GM23338 (cell line): Measurements from ENCODE around the gene NBEAL2. TPM values are rescaled to one million over a fixed set of nuclear protein-coding genes. Genes with fewer than 3 reads are reported as not detected.

ENCODE experiments used
- ATAC-seq: fragments of 200-7000 bp; cut with Tn5 transposase; 3 replicates; pipeline ENCODE4 v1.9.1; 2020
- DNase-seq: peaks from one replicate; pipeline ENCODE4 v3.0.0-alpha.2; 2015; ENCODE audit warnings: low spot score
- H2AFZ ChIP-seq: fragments of 200-600 bp; sonication (generic); 2 replicates; pipeline ENCODE4 v1.8.0; 2016; ENCODE audit warnings: antibody characterized with exemption, mild to moderate bottlenecking, moderate library complexity
- H3F3A ChIP-seq: fragments of 200-600 bp; sonication (generic); replicated peaks from 2 replicates; pipeline ENCODE4 v1.8.0; 2017; ENCODE audit warnings: antibody characterized with exemption, mixed run types, low read depth
- H3K27ac ChIP-seq: fragments of 200-600 bp; sonication (generic); 2 replicates; pipeline ENCODE4 v1.6.1; 2016; ENCODE audit warnings: low read depth
- H3K27me3 ChIP-seq: fragments of 200-600 bp; sonication (generic); 2 replicates; pipeline ENCODE4 v1.8.0; 2016; ENCODE audit warnings: mild to moderate bottlenecking, mixed run types, moderate library complexity; ENCODE audit not compliant: insufficient read depth
- H3K36me3 ChIP-seq: fragments of 200-600 bp; sonication (generic); 2 replicates; pipeline ENCODE4 v1.8.0; 2016; ENCODE audit warnings: mild to moderate bottlenecking; ENCODE audit not compliant: insufficient read depth
- H3K4me1 ChIP-seq: fragments of 200-600 bp; sonication (generic); 2 replicates; pipeline ENCODE4 v1.8.0; 2016; ENCODE audit warnings: mild to moderate bottlenecking, moderate library complexity; ENCODE audit not compliant: insufficient read depth
- H3K4me2 ChIP-seq: fragments of 200-600 bp; sonication (generic); 2 replicates; pipeline ENCODE4 v1.7.1; 2017; ENCODE audit warnings: mixed run types
- H3K4me3 ChIP-seq: fragments of 200-600 bp; sonication (generic); 2 replicates; pipeline ENCODE4 v1.6.1; 2016; ENCODE audit warnings: mixed run types
- H3K79me2 ChIP-seq: fragments of 200-600 bp; sonication (generic); replicated peaks from 2 replicates; pipeline ENCODE4 v1.8.0; 2017; ENCODE audit warnings: mild to moderate bottlenecking; ENCODE audit not compliant: insufficient read depth
- H3K9me2 ChIP-seq: fragments of 200-600 bp; sonication (generic); 2 replicates; pipeline ENCODE4 v1.8.0; 2017; ENCODE audit not compliant: insufficient read depth
- H4K20me1 ChIP-seq: fragments of 200-600 bp; sonication (generic); replicated peaks from 2 replicates; pipeline ENCODE4 v1.8.0; 2017; ENCODE audit warnings: mild to moderate bottlenecking; ENCODE audit not compliant: insufficient read depth
- H3K27ac Mint-ChIP-seq: 2 replicates; pipeline ENCODE4 v1.8.0; 2020; ENCODE audit warnings: inconsistent platforms, mild to moderate bottlenecking, moderate library complexity, mixed read lengths
- H3K27me3 Mint-ChIP-seq: 3 replicates; pipeline ENCODE4 v1.8.0; 2022; ENCODE audit warnings: low read depth, mild to moderate bottlenecking, moderate library complexity, mixed read lengths, inconsistent platforms; ENCODE audit not compliant: insufficient read depth, poor library complexity
- H3K36me3 Mint-ChIP-seq: 3 replicates; pipeline ENCODE4 v1.8.0; 2021; ENCODE audit warnings: low read depth, mild to moderate bottlenecking, inconsistent platforms, moderate library complexity, mixed read lengths
- H3K4me1 Mint-ChIP-seq: 3 replicates; pipeline ENCODE4 v1.8.0; 2020; ENCODE audit warnings: mild to moderate bottlenecking, inconsistent platforms, mixed read lengths
- H3K4me3 Mint-ChIP-seq: 3 replicates; pipeline ENCODE4 v1.8.0; 2021; ENCODE audit warnings: moderate library complexity, mild to moderate bottlenecking, inconsistent platforms, mixed read lengths
- H3K9me3 Mint-ChIP-seq: 3 replicates; pipeline ENCODE4 v1.8.0; 2020; ENCODE audit warnings: moderate library complexity, mild to moderate bottlenecking, inconsistent platforms, mixed read lengths
- CREB1 ChIP-seq: fragments of 250-450 bp; sonication (Bioruptor Pico); IDR thresholded peaks from 2 replicates; pipeline ENCODE4 v1.5.0; 2020; ENCODE audit warnings: low read depth, mild to moderate bottlenecking, moderate library complexity
- EZH2 ChIP-seq: fragments of 200-600 bp; sonication (generic); IDR thresholded peaks from one replicate; pipeline ENCODE4 v1.8.0; 2017; ENCODE audit warnings: antibody characterized with exemption, mild to moderate bottlenecking, low read depth; ENCODE audit not compliant: unreplicated experiment
- EZH2phosphoT487 ChIP-seq: fragments of 200-600 bp; sonication (generic); IDR thresholded peaks from one replicate; pipeline ENCODE4 v1.8.1; 2018; ENCODE audit warnings: antibody characterized with exemption; ENCODE audit not compliant: unreplicated experiment
- JUNB ChIP-seq: IDR thresholded peaks from one replicate; pipeline ENCODE4 v1.6.1; 2016; ENCODE audit warnings: antibody characterized with exemption; ENCODE audit not compliant: unreplicated experiment
- NANOG ChIP-seq: IDR thresholded peaks from 2 replicates; pipeline ENCODE4 v1.6.1; 2016; ENCODE audit warnings: antibody characterized with exemption, borderline replicate concordance
- POLR2AphosphoS5 ChIP-seq: IDR thresholded peaks from 2 replicates; pipeline ENCODE4 v1.6.1; 2016; ENCODE audit warnings: antibody characterized with exemption, low read depth
- STAT1 ChIP-seq: IDR thresholded peaks from one replicate; pipeline ENCODE4 v1.6.1; 2016; ENCODE audit warnings: antibody characterized with exemption; ENCODE audit not compliant: unreplicated experiment
- ZNF114 ChIP-seq: fragments of 250-450 bp; sonication (Bioruptor Pico); IDR thresholded peaks from 2 replicates; pipeline ENCODE4 v1.5.0; 2020; ENCODE audit warnings: mild to moderate bottlenecking, moderate library complexity
- ZNF331 ChIP-seq: fragments of 250-450 bp; sonication (Bioruptor Pico); IDR thresholded peaks from 2 replicates; pipeline ENCODE4 v1.5.0; 2020; ENCODE audit warnings: low read depth, mild to moderate bottlenecking, moderate library complexity
- polyA plus RNA-seq: library from polyadenylated mRNA; unstranded; fragments of >200 nt; fragmentation: Nextera tagmentation; extraction: Ambion mirVana; gene quantifications from 2 replicates; pipeline ENCODE4 v1.2.1, GENCODE V29; 2016
- total RNA-seq: library from RNA; depleted of rRNA; stranded (reverse); fragments of >200 nt; shearing (Covaris generic); gene quantifications from 2 replicates; pipeline ENCODE4 v1.2.3, GENCODE V29; 2014
- TF ChIP-seq, protein P1 (sequence below): fragments of 250-450 bp; sonication (Bioruptor Pico); IDR thresholded peaks from 2 replicates; pipeline ENCODE4 v1.5.0; 2020; ENCODE audit warnings: mild to moderate bottlenecking, moderate library complexity
- TF ChIP-seq, protein P2 (sequence below), 2 experiments: fragments of 200-600 bp in 1 of 2; sonication (generic) in 1 of 2; conservative IDR thresholded peaks; 2 replicates each; pipeline versions ENCODE4 v1.5.1 to v1.6.1; 2016 to 2017; ENCODE audit warnings: antibody characterized with exemption in 2 of 2, low read depth in 2 of 2, mild to moderate bottlenecking in 2 of 2, moderate library complexity in 1 of 2
- TF ChIP-seq, protein P3 (sequence below): IDR thresholded peaks from 2 replicates; pipeline ENCODE4 v1.6.1; 2016; ENCODE audit warnings: antibody characterized with exemption
- TF ChIP-seq, protein P4 (sequence below): IDR thresholded peaks from one replicate; pipeline ENCODE4 v1.6.1; 2018; ENCODE audit warnings: antibody characterized with exemption; ENCODE audit not compliant: unreplicated experiment

The NBEAL2 gene
- total and polyA plus RNA-seq, 2 experiments from 2014 or later = 13.5 to 79.9 TPM

DNA sequence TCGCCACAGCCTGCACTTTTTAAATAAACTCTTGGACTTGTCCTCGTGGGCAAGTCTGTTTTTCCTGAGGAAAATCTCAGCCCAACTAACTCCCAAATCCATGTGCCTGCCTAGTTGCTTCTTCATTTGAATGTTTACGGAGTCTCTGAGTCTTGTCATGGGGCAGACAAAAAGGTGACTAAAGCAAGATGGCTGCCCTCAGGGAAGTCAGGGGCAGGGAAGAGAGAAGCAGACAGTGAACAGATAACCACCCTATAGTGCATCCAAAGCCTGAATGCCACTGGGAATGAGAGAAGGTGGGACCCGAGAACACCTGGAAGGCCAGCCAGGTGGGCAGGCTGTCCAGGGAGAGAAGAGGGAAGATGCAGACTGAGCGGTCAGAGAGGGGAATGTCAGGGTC lies 24.3 kb upstream of the NBEAL2 start:
- Mint-ChIP-seq H3K4me1 (peaks cover 42% of the 10 kb centered on the region), H3K27ac (peak overlapping the region; percentile 68; the same call in 1 of the 2 replicates), H3K27me3 (peaks cover 6% of the 10 kb centered on the region), H3K36me3 (peaks cover 2% of the 10 kb centered on the region; the same call in 2 of the 3 replicates), H3K9me3 (no peaks in the 10 kb centered on the region; the same call in 2 of the 3 replicates), H3K4me3 (no peak overlapping the region)
- H3F3A ChIP-seq = no peaks in the 10 kb centered on the region
- no peak overlapping the region for H3K4me3 ChIP-seq
- ATAC-seq = no peak
- no peak for DNase-seq
- H3K4me1 ChIP-seq = peaks cover 4% of the 10 kb centered on the region
- TF ChIP-seq STAT1 = no peak
- TF ChIP-seq NANOG = no peak
- TF ChIP-seq, protein P1, sequence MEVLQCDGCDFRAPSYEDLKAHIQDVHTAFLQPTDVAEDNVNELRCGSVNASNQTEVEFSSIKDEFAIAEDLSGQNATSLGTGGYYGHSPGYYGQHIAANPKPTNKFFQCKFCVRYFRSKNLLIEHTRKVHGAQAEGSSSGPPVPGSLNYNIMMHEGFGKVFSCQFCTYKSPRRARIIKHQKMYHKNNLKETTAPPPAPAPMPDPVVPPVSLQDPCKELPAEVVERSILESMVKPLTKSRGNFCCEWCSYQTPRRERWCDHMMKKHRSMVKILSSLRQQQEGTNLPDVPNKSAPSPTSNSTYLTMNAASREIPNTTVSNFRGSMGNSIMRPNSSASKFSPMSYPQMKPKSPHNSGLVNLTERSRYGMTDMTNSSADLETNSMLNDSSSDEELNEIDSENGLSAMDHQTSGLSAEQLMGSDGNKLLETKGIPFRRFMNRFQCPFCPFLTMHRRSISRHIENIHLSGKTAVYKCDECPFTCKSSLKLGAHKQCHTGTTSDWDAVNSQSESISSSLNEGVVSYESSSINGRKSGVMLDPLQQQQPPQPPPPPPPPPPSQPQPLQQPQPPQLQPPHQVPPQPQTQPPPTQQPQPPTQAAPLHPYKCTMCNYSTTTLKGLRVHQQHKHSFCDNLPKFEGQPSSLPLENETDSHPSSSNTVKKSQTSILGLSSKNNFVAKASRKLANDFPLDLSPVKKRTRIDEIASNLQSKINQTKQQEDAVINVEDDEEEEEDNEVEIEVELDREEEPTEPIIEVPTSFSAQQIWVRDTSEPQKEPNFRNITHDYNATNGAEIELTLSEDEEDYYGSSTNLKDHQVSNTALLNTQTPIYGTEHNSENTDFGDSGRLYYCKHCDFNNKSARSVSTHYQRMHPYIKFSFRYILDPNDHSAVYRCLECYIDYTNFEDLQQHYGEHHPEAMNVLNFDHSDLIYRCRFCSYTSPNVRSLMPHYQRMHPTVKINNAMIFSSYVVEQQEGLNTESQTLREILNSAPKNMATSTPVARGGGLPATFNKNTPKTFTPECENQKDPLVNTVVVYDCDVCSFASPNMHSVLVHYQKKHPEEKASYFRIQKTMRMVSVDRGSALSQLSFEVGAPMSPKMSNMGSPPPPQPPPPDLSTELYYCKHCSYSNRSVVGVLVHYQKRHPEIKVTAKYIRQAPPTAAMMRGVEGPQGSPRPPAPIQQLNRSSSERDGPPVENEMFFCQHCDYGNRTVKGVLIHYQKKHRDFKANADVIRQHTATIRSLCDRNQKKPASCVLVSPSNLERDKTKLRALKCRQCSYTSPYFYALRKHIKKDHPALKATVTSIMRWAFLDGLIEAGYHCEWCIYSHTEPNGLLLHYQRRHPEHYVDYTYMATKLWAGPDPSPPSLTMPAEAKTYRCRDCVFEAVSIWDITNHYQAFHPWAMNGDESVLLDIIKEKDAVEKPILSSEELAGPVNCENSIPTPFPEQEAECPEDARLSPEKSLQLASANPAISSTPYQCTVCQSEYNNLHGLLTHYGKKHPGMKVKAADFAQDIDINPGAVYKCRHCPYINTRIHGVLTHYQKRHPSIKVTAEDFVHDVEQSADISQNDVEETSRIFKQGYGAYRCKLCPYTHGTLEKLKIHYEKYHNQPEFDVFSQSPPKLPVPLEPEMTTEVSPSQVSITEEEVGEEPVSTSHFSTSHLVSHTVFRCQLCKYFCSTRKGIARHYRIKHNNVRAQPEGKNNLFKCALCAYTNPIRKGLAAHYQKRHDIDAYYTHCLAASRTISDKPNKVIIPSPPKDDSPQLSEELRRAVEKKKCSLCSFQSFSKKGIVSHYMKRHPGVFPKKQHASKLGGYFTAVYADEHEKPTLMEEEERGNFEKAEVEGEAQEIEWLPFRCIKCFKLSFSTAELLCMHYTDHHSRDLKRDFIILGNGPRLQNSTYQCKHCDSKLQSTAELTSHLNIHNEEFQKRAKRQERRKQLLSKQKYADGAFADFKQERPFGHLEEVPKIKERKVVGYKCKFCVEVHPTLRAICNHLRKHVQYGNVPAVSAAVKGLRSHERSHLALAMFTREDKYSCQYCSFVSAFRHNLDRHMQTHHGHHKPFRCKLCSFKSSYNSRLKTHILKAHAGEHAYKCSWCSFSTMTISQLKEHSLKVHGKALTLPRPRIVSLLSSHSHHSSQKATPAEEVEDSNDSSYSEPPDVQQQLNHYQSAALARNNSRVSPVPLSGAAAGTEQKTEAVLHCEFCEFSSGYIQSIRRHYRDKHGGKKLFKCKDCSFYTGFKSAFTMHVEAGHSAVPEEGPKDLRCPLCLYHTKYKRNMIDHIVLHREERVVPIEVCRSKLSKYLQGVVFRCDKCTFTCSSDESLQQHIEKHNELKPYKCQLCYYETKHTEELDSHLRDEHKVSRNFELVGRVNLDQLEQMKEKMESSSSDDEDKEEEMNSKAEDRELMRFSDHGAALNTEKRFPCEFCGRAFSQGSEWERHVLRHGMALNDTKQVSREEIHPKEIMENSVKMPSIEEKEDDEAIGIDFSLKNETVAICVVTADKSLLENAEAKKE (CRISPR knock-in tag) = no peak
- TF ChIP-seq, protein P2, sequence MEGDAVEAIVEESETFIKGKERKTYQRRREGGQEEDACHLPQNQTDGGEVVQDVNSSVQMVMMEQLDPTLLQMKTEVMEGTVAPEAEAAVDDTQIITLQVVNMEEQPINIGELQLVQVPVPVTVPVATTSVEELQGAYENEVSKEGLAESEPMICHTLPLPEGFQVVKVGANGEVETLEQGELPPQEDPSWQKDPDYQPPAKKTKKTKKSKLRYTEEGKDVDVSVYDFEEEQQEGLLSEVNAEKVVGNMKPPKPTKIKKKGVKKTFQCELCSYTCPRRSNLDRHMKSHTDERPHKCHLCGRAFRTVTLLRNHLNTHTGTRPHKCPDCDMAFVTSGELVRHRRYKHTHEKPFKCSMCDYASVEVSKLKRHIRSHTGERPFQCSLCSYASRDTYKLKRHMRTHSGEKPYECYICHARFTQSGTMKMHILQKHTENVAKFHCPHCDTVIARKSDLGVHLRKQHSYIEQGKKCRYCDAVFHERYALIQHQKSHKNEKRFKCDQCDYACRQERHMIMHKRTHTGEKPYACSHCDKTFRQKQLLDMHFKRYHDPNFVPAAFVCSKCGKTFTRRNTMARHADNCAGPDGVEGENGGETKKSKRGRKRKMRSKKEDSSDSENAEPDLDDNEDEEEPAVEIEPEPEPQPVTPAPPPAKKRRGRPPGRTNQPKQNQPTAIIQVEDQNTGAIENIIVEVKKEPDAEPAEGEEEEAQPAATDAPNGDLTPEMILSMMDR (conservative IDR thresholded peaks at IDR 0.05; ENCODE audit: low read depth in 2 of 2) = no peak
- no peak for TF ChIP-seq EZH2phosphoT487
- TF ChIP-seq EZH2 = no peak
- TF ChIP-seq, protein P3, sequence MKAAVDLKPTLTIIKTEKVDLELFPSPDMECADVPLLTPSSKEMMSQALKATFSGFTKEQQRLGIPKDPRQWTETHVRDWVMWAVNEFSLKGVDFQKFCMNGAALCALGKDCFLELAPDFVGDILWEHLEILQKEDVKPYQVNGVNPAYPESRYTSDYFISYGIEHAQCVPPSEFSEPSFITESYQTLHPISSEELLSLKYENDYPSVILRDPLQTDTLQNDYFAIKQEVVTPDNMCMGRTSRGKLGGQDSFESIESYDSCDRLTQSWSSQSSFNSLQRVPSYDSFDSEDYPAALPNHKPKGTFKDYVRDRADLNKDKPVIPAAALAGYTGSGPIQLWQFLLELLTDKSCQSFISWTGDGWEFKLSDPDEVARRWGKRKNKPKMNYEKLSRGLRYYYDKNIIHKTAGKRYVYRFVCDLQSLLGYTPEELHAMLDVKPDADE = no peak
- TF ChIP-seq JUNB = no peak
- TF ChIP-seq ZNF114 (CRISPR knock-in tag) = no peak
- TF ChIP-seq, protein P4, sequence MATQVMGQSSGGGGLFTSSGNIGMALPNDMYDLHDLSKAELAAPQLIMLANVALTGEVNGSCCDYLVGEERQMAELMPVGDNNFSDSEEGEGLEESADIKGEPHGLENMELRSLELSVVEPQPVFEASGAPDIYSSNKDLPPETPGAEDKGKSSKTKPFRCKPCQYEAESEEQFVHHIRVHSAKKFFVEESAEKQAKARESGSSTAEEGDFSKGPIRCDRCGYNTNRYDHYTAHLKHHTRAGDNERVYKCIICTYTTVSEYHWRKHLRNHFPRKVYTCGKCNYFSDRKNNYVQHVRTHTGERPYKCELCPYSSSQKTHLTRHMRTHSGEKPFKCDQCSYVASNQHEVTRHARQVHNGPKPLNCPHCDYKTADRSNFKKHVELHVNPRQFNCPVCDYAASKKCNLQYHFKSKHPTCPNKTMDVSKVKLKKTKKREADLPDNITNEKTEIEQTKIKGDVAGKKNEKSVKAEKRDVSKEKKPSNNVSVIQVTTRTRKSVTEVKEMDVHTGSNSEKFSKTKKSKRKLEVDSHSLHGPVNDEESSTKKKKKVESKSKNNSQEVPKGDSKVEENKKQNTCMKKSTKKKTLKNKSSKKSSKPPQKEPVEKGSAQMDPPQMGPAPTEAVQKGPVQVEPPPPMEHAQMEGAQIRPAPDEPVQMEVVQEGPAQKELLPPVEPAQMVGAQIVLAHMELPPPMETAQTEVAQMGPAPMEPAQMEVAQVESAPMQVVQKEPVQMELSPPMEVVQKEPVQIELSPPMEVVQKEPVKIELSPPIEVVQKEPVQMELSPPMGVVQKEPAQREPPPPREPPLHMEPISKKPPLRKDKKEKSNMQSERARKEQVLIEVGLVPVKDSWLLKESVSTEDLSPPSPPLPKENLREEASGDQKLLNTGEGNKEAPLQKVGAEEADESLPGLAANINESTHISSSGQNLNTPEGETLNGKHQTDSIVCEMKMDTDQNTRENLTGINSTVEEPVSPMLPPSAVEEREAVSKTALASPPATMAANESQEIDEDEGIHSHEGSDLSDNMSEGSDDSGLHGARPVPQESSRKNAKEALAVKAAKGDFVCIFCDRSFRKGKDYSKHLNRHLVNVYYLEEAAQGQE = no peak
- TF ChIP-seq ZNF331 (CRISPR knock-in tag) = no peak
- no peak for TF ChIP-seq POLR2AphosphoS5
- TF ChIP-seq CREB1 (CRISPR knock-in tag) = no peak
- no peak overlapping the region for H3K27ac ChIP-seq
- peaks cover 98% of the 10 kb centered on the region for H3K79me2 ChIP-seq
- H3K9me2 ChIP-seq = no peaks in the 10 kb centered on the region
- H3K27me3 ChIP-seq = no peaks in the 10 kb centered on the region
- peaks cover 97% of the 10 kb centered on the region for H4K20me1 ChIP-seq
- H3K36me3 ChIP-seq = no peaks in the 10 kb centered on the region
- no peak overlapping the region for H2AFZ ChIP-seq
- no peak overlapping the region for H3K4me2 ChIP-seq
